GM19035 (cell line): Measurements from ENCODE around the gene PDXK.

Experiments
- ATAC-seq: cut with Tn5 transposase; IDR thresholded peaks from one replicate; pipeline ENCODE4 v1.9.1; 2021; ENCODE audit not compliant: unreplicated experiment

The PDXK gene

DNA sequence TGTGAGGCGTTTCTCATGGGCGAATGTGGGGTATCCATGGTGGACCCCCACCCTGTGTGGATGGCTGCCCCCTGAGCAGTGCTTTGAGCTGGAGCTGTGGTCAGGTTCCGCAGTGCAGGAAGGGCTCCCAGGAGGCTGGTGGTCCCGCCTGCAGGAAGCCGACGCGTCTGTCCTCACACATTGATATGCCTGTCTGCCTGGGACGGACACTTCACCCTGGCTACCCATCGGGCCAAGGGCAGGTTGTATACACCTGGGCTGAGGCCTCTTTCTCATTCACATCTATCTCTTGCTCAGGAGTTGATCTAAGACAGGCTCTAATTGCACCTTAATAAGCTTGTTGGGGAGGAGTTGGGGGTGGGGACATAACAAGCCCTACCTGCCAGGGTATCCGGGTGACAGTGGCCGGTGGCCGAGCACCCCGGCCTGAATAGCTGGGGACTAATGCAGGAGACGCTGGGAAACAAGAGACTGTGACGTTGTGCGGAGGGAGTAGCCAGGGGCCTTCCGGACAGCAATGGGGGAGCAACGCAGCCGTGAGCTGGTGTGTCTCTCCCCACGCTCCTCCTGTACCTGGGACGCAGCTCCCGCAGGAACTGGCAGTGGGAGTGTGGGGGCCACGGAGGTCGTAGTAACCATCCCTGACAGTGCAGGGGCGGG lies 21.7 kb downstream of the PDXK start:
- no peak for ATAC-seq

GRCh38 chr21:43741423-43742096 lies 22.6 kb downstream of the PDXK start:
- ATAC-seq: no peak

DNA sequence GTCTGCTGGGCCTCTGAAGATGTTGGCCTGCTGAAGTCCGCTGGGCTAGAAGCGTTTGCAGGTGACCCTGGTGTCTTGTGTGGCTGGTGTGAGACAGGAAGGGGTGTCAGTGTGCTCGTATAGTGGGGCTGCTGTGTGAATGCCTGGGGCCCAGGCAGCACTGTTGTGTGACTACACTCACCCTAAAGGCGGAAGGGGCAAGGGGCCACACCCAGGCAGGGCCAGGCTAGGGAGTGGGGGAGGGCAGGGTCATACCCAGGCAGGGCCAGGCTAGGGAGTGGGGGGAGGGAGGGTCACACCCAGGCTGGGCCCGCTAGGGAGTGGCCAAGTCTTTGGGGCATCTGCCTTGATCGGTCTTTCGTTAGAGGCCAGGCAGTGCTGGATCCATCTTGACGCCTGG lies 25.0 kb downstream of the PDXK start:
- ATAC-seq: no peak

GRCh38 chr21:43744725-43745124 lies 25.8 kb downstream of the PDXK start:
- no peak for ATAC-seq

- ATAC-seq: no peak
These were observed 27.0 kb downstream of the PDXK start for GRCh38 chr21:43745772-43746517.

DNA sequence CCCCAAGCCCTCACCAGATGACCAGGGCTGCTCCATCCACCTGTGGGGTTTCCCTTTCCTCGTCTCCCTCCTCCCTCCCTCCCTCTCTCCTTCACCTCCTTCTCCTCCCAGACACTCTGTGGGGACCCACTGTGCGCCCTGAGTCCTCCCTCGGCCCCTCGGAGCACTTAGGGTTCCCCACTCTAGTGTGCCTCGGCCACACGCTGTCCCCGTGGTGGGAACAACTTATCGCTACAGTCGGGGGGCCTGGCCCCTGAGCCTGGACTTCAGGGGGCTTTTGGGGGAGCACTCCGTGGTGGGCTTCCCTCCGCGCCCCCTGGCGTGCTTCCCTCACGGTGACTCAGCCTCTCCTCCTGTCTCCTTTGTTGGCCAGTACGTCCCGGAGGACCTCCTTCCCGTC lies 29.7 kb downstream of the PDXK start:
- ATAC-seq: no peak

DNA sequence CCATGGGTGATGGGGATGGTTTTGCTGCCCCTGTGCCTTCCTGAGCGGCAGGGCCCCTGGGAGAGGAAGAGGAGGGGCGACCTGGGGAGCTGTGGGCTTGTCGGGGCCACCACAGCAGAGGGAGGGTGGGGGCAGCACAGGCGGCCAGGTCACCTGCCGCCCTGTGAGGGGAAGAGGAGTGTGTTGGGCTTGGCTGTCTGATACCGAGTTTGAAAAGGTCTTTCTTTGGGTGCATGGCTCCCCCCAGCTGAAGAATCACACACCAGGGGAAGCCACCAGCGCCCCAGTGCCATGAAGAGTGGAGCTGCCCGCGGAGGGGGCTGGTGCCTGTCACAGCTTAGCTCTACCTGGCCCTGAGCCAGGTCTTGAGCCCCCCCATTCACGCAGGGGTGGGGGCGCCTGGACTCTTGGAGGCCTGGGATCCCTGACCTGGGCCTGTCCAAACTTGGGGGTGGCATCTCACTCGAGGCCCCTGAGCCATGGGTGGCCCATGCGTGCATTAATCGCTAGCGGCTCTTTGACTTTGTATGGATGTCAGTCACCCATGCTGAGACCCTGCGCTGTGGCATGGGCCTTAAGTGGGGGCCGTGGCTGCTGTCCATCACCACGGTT lies 30.8 kb downstream of the PDXK start:
- no peak for ATAC-seq

- no peak for ATAC-seq
These were observed 31.6 kb downstream of the PDXK start for GRCh38 chr21:43750339-43751033.

GRCh38 chr21:43751955-43752591 lies 33.1 kb downstream of the PDXK start:
- ATAC-seq: no peak

GRCh38 chr21:43752758-43753438 lies 34.0 kb downstream of the PDXK start:
- no peak for ATAC-seq

DNA sequence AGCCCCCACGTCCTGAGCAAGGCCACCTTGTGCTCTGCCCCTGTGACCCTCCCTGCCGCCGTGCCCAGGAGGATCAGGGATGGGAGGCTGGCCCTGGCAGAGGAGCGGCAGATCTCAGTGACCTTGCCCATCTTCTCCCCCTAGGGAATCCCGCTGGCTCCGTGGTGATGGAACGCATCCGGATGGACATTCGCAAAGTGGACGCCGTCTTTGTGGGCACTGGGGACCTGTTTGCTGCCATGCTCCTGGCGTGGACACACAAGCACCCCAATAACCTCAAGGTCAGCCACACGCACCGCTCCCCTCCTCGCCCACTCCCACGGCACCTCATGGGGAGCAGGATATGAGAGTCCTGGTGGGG lies 34.5 kb downstream of the PDXK start:
- no peak for ATAC-seq

- no peak for ATAC-seq
These were observed 36.2 kb downstream of the PDXK start for GRCh38 chr21:43754948-43755781.

DNA sequence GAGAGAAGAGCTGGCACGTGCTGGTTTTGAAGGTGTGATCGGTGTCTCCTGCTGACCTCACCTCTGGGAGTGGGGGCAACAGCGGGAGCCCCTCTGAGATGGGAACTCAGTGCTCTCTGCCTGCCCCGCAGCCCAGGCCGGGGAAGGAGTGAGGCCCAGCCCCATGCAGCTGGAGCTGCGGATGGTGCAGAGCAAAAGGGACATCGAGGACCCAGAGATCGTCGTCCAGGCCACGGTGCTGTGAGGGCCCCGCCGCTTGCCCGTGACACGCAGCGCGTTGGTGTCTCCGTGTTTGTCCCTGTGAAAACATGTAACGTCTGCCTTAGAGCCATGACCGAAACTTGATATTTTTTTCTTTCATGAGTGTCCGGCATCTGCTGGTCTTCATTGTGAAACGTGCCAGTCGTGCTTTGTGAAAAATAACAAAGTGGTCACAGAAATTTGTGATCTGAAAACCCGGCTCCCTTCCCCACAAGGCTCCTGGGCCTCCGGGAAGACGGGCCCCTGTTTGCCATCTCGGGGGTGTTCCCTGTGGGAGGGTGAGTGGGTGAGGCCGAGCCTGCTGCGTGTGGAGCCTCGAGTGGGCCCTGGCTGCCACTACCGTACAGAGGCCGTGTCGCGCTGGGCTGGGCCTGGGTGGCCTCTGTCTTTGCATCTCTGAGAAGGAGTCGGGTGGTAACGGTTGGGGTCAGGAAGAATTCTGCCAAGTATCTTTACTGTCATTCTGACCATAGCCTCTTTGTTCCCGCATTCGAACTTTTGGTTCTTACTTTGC lies 37.1 kb downstream of the PDXK start:
- ATAC-seq: no peak

DNA sequence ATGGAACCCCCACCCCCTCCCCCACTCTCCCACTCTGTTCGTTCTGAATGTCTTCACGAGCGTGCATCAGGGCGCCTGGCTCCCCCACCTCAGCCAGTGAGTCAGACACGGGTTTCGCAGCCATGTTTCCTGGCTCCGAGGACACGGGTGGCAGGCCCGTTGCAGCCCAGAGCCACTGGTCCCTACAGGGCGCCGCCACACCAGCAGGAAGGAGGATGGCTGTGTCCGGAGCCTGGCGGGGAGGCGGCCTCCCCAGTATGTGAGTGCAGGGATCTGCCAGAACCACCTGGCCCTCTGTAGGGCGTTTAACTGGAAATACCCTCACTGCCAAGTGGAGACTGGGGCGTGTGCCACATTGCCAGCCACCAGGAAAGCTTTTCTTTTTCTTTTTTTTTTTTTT lies 38.7 kb downstream of the PDXK start:
- no peak for ATAC-seq

GRCh38 chr21:43758111-43758641 lies 39.2 kb downstream of the PDXK start:
- ATAC-seq: no peak

DNA sequence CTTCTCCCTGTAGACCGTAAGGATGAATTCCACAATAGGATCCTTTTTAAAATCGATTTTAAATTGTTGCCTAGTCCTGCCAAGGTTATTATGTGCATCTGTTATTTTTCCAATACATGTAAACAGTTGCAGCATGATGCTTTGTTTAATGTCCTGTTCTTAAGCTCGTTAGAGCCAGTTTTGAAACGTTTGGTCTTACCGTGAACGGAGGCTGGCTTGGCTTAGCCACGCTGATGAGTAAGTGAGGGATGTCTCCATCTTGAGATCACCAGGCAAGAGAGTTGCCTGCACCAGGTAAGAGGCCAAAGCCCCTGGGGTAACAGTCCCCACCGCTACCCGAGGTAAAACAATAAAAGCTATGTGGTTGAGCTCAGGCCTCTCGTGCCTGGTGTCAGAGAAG lies 39.9 kb downstream of the PDXK start:
- ATAC-seq: no peak

DNA sequence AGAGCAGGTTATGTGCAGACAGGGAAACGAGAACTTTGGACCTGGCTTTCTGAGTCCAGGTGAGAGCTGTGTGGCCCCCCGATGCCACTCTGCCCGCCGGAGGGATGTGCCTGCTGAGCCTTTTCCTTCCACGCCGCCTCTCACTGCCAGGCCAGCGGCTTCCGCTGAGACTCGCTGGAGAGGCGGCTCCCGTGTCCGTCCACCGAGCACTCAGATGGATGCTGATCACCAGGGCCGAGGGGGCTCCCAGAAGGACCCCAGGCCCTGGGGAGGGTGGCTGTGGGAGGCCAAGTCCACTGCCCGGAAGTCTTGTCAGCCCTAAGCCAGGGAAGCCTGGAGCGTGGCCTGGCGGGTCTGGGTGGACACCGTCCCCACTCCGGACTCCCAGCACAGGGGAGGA lies 40.7 kb downstream of the PDXK start:
- ATAC-seq: no peak

DNA sequence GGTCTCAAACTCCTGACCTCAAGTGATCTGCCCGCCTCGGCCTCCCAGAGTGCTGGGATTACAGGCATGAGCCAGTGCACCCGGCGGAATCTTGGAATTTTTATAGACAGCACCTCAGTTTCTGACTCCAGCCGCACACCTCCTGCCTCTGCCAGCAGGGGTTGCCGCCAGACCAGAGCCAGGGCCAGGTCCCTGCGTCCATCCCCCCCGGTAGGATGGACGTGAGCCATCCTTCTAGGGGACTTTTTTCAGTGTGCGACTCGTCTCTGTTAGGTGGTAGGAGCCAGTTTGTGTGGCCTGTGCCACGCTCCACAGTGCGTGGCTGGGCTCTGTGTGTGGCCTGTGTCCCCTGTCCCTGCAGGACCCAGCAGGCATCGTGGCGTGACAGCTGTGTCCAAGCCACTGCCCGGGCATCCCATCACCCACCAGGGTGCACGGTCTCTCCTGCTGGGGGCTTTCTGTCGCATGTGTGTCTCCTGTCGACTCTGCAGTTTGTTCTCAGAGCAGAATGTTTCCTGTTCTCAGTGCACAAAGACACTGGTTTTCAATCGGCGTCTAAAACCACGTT lies 41.5 kb downstream of the PDXK start:
- ATAC-seq: no peak
